Right kidney (tissue), 9 donors: ENCODE results near the gene NUDT11.
"Not testable (repeated sequence)": the region's sequence is repeated elsewhere in the genome, so short reads cannot be mapped to it uniquely, and the experiment has no call there.

ENCODE experiments used
- DNase-seq: peaks from one replicate; pipeline ENCODE4 v3.0.0-alpha.2; 2016
- long read RNA-seq, 8 donors: transcript quantifications; one replicate each; lab custom pipeline, GENCODE V29; 2026

NUDT11 gene
- long read RNA-seq, donor 1, transcript NUDT11-201 (2 exons, 2,385 nt): major isoform, 12 of 12 reads
- long read RNA-seq, donor 1, partial matches to known transcripts: 0 of 12 reads
- long read RNA-seq, donor 1, other reads (novel, unspliced or antisense): 0 of 12 reads
- long read RNA-seq, donor 2, transcript NUDT11-201 (2 exons, 2,385 nt): major isoform, 6 of 6 reads
- long read RNA-seq, donor 2, partial matches to known transcripts: 0 of 6 reads
- long read RNA-seq, donor 2, other reads (novel, unspliced or antisense): 0 of 6 reads
- long read RNA-seq, donor 3, partial matches to known transcripts: 0 of 4 reads
- long read RNA-seq, donor 3, other reads (novel, unspliced or antisense): 0 of 4 reads
- long read RNA-seq, donor 4, partial matches to known transcripts: 0 of 3 reads
- long read RNA-seq, donor 4, other reads (novel, unspliced or antisense): 0 of 3 reads
- long read RNA-seq, donor 5, transcript NUDT11-201 (2 exons, 2,385 nt): major isoform, 11 of 11 reads
- long read RNA-seq, donor 5, partial matches to known transcripts: 0 of 11 reads
- long read RNA-seq, donor 5, other reads (novel, unspliced or antisense): 0 of 11 reads
- long read RNA-seq, donor 6, partial matches to known transcripts: 0 of 3 reads
- long read RNA-seq, donor 6, other reads (novel, unspliced or antisense): 0 of 3 reads
- long read RNA-seq, donor 7, transcript NUDT11-201 (2 exons, 2,385 nt): major isoform, 12 of 12 reads
- long read RNA-seq, donor 7, partial matches to known transcripts: 0 of 12 reads
- long read RNA-seq, donor 7, other reads (novel, unspliced or antisense): 0 of 12 reads
- long read RNA-seq, donor 8, partial matches to known transcripts: 0 of 3 reads
- long read RNA-seq, donor 8, other reads (novel, unspliced or antisense): 0 of 3 reads

- peak; percentile 84 for DNase-seq
These were observed at the start of gene NUDT11 for GRCh38 chrX:51496501-51497291. Gene NUDT11, minus strand, starts transcription at chrX:51496592. Its CDS starts 148 bp downstream, at chrX:51496444.

- no peak for DNase-seq
These were observed 24.0 kb upstream of the NUDT11 start for GRCh38 chrX:51520393-51520792.

GRCh38 chrX:51519131-51519530 lies 22.7 kb upstream of the NUDT11 start:
- not testable (repeated sequence) for DNase-seq

GRCh38 chrX:51507551-51507950 lies 11.2 kb upstream of the NUDT11 start:
- no peak for DNase-seq

GRCh38 chrX:51495701-51496488 lies 497 bp downstream of the NUDT11 start:
- peak; percentile 34 for DNase-seq

- DNase-seq: no peak
These were observed 2.0 kb downstream of the NUDT11 start for GRCh38 chrX:51494409-51494808.

- DNase-seq: no peak
These were observed 8.5 kb downstream of the NUDT11 start for GRCh38 chrX:51487960-51488267.

- no peak for DNase-seq
These were observed 11.8 kb downstream of the NUDT11 start for GRCh38 chrX:51484616-51485015.

- DNase-seq: not testable (repeated sequence)
These were observed 14.0 kb downstream of the NUDT11 start for GRCh38 chrX:51482411-51482810.

GRCh38 chrX:51476930-51477329 lies 19.5 kb downstream of the NUDT11 start:
- DNase-seq: no peak

GRCh38 chrX:51463322-51463721 lies 33.1 kb downstream of the NUDT11 start:
- DNase-seq: no peak

GRCh38 chrX:51461053-51462044 lies 35.0 kb downstream of the NUDT11 start:
- DNase-seq: no peak

- no peak for DNase-seq
These were observed 37.3 kb downstream of the NUDT11 start for GRCh38 chrX:51459125-51459524.

- no peak for DNase-seq
These were observed 39.6 kb downstream of the NUDT11 start for GRCh38 chrX:51456814-51457213.

- no peak for DNase-seq
These were observed 40.1 kb downstream of the NUDT11 start for GRCh38 chrX:51456246-51456645.

GRCh38 chrX:51440365-51440764 lies 56.0 kb downstream of the NUDT11 start:
- no peak for DNase-seq
